Esophagus squamous epithelium (tissue), 4 donors: ENCODE data around the gene SPEG.

Experiments
- CTCF ChIP-seq, 6 experiments: fragments of 450-650 bp in 4 of 6; fragments of 200-600 bp in 2 of 6; sonication (generic) in 2 of 6; IDR thresholded peaks; one replicate each; pipeline ENCODE4 v1.5.1; 2016 to 2019; ENCODE audit warnings: antibody characterized with exemption in 6 of 6, mild to moderate bottlenecking in 4 of 6, moderate library complexity in 4 of 6
- POLR2A ChIP-seq, 4 donors: fragments of 450-650 bp; IDR thresholded peaks; one replicate each; pipeline ENCODE4 v1.6.1; 2017; ENCODE audit warnings: antibody characterized with exemption in 4 of 4, mild to moderate bottlenecking in 4 of 4, moderate library complexity in 3 of 4

DNA sequence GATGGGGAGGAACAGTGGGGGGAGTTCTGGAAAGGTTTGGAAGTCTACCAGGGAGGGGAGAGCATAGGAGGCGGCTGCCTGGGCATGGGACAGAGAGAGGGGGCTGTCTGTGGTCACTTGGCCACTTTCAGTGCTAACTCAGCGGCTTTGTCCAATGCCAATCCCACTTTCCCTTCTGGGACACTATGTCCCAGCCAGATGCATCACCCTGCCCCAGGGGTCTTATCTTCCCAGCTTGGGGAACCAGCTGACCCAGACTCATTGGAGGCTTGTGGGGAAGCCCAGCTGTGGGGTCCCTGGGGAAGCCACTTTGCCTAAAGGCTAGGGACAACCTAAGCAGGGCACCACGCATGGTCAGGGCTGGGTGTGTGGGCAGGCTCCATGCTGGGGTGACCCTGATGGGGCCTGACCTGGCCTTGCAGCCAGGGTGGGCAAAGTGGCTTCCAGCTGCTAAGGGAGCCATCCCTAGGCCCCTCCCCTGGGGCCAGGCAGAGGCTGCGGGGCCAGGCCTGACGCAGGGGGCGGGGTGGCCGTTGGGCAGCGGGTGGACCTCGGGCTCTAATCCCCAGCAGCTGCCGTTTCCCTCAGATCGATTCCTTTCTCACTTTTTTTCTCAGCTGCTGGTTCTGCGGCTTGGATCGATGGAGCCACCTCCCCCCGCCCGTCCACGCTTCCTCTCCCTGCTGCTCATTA, 78.0 kb downstream of the SPEG start:
- TF ChIP-seq CTCF (IDR thresholded peaks at IDR 0.05) (no peak), POLR2A (IDR thresholded peaks at IDR 0.05) (no peak)
